ENCODE results near the gene IL10RA.

IL10RA gene

GRCh38 chr11:118045191-118045590 is 59.0 kb downstream of the IL10RA start:
- no peak for TF ChIP-seq CTCF (IDR thresholded peaks at IDR 0.05; ENCODE audit: extremely low read depth, missing control alignments)
- no peak for DNase-seq (ENCODE audit: low spot score)

GRCh38 chr11:118046051-118046963 is 60.1 kb downstream of the IL10RA start:
- no peak for TF ChIP-seq CTCF (IDR thresholded peaks at IDR 0.05; ENCODE audit: extremely low read depth, missing control alignments)
- peak; percentile 40 for DNase-seq (ENCODE audit: low spot score)

- DNase-seq (ENCODE audit: low spot score): no peak
- no peak for TF ChIP-seq CTCF (IDR thresholded peaks at IDR 0.05; ENCODE audit: extremely low read depth, missing control alignments)
Observed at GRCh38 chr11:118046964-118047700, 60.9 kb downstream of the IL10RA start.

- TF ChIP-seq CTCF (IDR thresholded peaks at IDR 0.05; ENCODE audit: extremely low read depth, missing control alignments): no peak
- DNase-seq (ENCODE audit: low spot score): no peak
Observed at GRCh38 chr11:118047749-118048148, 61.6 kb downstream of the IL10RA start.

GRCh38 chr11:118048472-118049370 is 62.5 kb downstream of the IL10RA start:
- no peak for DNase-seq (ENCODE audit: low spot score)
- TF ChIP-seq CTCF (IDR thresholded peaks at IDR 0.05; ENCODE audit: extremely low read depth, missing control alignments): no peak

GRCh38 chr11:118049771-118050170 is 63.6 kb downstream of the IL10RA start:
- DNase-seq (ENCODE audit: low spot score): no peak
- no peak for TF ChIP-seq CTCF (IDR thresholded peaks at IDR 0.05; ENCODE audit: extremely low read depth, missing control alignments)

Data from GM20000 (cell line).